B cell (primary cell): ENCODE data around the gene ATP1B2. TPM values are rescaled to one million over a fixed set of nuclear protein-coding genes. Genes with fewer than 3 reads are reported as not detected.
A peak's percentile ranks its signal among the peaks of the same experiment; 100 is the strongest.

ENCODE experiments used
- ATAC-seq: fragments of 200-7000 bp; cut with Tn5 transposase; one replicate; pipeline ENCODE4 v1.10.0; 2021; ENCODE audit warnings: low read depth, mild to moderate bottlenecking, moderate number of reproducible peaks, moderate library complexity
- CTCF ChIA-PET: fragments of 350-600 bp; sonication (Branson Sonifier 250); formaldehyde crosslinking; loops from one replicate; lab custom pipeline; 2021; ENCODE audit warnings: antibody characterized with exemption, inconsistent platforms; lab: Charles Lee
- POLR2A ChIA-PET: fragments of 350-600 bp; sonication (Branson Sonifier 250); formaldehyde crosslinking; loops from one replicate; lab custom pipeline; 2021; ENCODE audit warnings: antibody characterized with exemption; lab: Charles Lee
- DNase-seq: peaks from one replicate; pipeline ENCODE4 v3.0.0; 2013
- H2AFZ ChIP-seq: 2 replicates; pipeline ENCODE4 v1.6.1; 2012; ENCODE audit warnings: mild to moderate bottlenecking, low read depth, low read length; ENCODE audit not compliant: insufficient read depth, poor library complexity, severe bottlenecking
- H3K27ac ChIP-seq, 2 donors: 1 replicate in 1 of 2; 2 replicates in 1 of 2; pipeline ENCODE4 v1.5.1; 2012 to 2013; ENCODE audit warnings: low read length in 2 of 2, mild to moderate bottlenecking in 2 of 2, moderate library complexity in 1 of 2
- H3K27me3 ChIP-seq, 4 experiments: fragments of 200-600 bp in 1 of 4; sonication (generic) in 1 of 4; replicated peaks in 1 of 4; 1 replicate in 2 of 4; 2 replicates in 2 of 4; pipeline versions ENCODE4 v1.6.1 to v1.7.0; 2013 to 2016; ENCODE audit warnings: low read length in 3 of 4, mild to moderate bottlenecking in 2 of 4, mixed read lengths in 1 of 4, moderate library complexity in 1 of 4; ENCODE audit not compliant: insufficient read depth in 4 of 4, control insufficient read depth in 3 of 4; ENCODE audit errors: control extremely low read depth in 1 of 4
- H3K36me3 ChIP-seq, 2 experiments: replicated peaks in 1 of 2; 1 replicate in 1 of 2; 2 replicates in 1 of 2; pipeline versions ENCODE4 v1.6.1 to v1.7.1; 2013; ENCODE audit warnings: low read length in 1 of 2; ENCODE audit not compliant: insufficient read depth in 2 of 2, control insufficient read depth in 1 of 2; ENCODE audit errors: control extremely low read depth in 1 of 2, extremely low read depth in 1 of 2
- H3K4me1 ChIP-seq, 2 donors: fragments of 200-600 bp in 1 of 2; sonication (generic) in 1 of 2; 1 replicate in 1 of 2; 2 replicates in 1 of 2; pipeline versions ENCODE4 v1.5.1 to v1.6.1; 2013 to 2017; ENCODE audit warnings: low read length in 2 of 2; ENCODE audit not compliant: control insufficient read depth in 2 of 2, insufficient read depth in 2 of 2
- H3K4me2 ChIP-seq: replicated peaks from 2 replicates; pipeline ENCODE3; 2012; ENCODE audit warnings: mild to moderate bottlenecking, low read depth, low read length; ENCODE audit not compliant: poor library complexity, severe bottlenecking
- H3K4me3 ChIP-seq, 5 experiments: fragments of 200-600 bp in 1 of 5; sonication (generic) in 1 of 5; 1 replicate in 3 of 5; 2 replicates in 2 of 5; pipeline versions ENCODE4 v1.5.1 to v1.7.0; 2011 to 2016; ENCODE audit warnings: low read length in 4 of 5, mild to moderate bottlenecking in 4 of 5, low read depth in 2 of 5, control low read depth in 1 of 5, moderate library complexity in 1 of 5; ENCODE audit not compliant: insufficient read depth in 1 of 5; ENCODE audit errors: control extremely low read depth in 1 of 5, extremely low read depth in 1 of 5
- H3K79me2 ChIP-seq: fragments of 200-600 bp; sonication (generic); one replicate; pipeline ENCODE4 v1.6.0; 2016; ENCODE audit warnings: low read length; ENCODE audit not compliant: control insufficient read depth, insufficient read depth
- H3K9ac ChIP-seq: fragments of 200-600 bp; sonication (generic); 2 replicates; pipeline ENCODE4 v1.6.1; 2017; ENCODE audit warnings: mild to moderate bottlenecking, low read length, moderate library complexity
- H3K9me3 ChIP-seq, 3 donors: one replicate each; pipeline versions ENCODE4 v1.6.1 to v1.7.1; 2013; ENCODE audit warnings: low read length in 2 of 3; ENCODE audit not compliant: control insufficient read depth in 2 of 3, insufficient read depth in 1 of 3; ENCODE audit errors: control extremely low read depth in 1 of 3
- H4K20me1 ChIP-seq: 2 replicates; pipeline ENCODE4 v1.6.0; 2012; ENCODE audit warnings: mild to moderate bottlenecking, low read length; ENCODE audit not compliant: insufficient read depth, control insufficient read depth, poor library complexity, severe bottlenecking
- H3K27ac Mint-ChIP-seq: one replicate; pipeline ENCODE4 v1.8.0; 2021; ENCODE audit warnings: mixed read lengths
- H3K27me3 Mint-ChIP-seq: one replicate; pipeline ENCODE4 v1.8.0; 2021; ENCODE audit warnings: mixed read lengths
- H3K4me1 Mint-ChIP-seq: one replicate; pipeline ENCODE4 v1.8.0; 2021; ENCODE audit warnings: mixed read lengths
- H3K4me3 Mint-ChIP-seq: one replicate; pipeline ENCODE4 v1.8.0; 2021; ENCODE audit warnings: mixed read lengths
- H3K9me3 Mint-ChIP-seq: one replicate; pipeline ENCODE4 v1.8.0; 2022; ENCODE audit warnings: mixed read lengths; ENCODE audit not compliant: insufficient read depth
- EZH2 ChIP-seq: IDR thresholded peaks from 2 replicates; pipeline ENCODE4 v1.6.1; 2012; ENCODE audit warnings: borderline replicate concordance, low read depth, mild to moderate bottlenecking, moderate library complexity, low read length; ENCODE audit not compliant: insufficient read depth, poor library complexity, severe bottlenecking
- WGBS: methylation state at CpG from one replicate; pipeline ENCODE4 v1.1.5; 2013; ENCODE audit warnings: missing lambda C conversion rate; ENCODE audit not compliant: insufficient coverage; 5-methylcytosine and 5-hydroxymethylcytosine counted together
- intact Hi-C: fragments of 100-400 bp; cut with micrococcal nuclease; formaldehyde crosslinking; loops from one replicate; pipeline ENCODE4 v1.10.0; 2022
- polyA plus RNA-seq: library from polyadenylated mRNA; depleted of rRNA; stranded (reverse); fragments of >200 nt; gene quantifications from 2 replicates; pipeline ENCODE4 v1.2.3, GENCODE V29; 2012
- total RNA-seq, 2 donors: library from RNA; stranded (reverse); fragments of 120-200 nt in 1 of 2; gene quantifications; 1 replicate in 1 of 2; 2 replicates in 1 of 2; pipeline versions ENCODE4 v1.2.3 to v1.2.4, GENCODE V29; 2013 to 2022
- TF ChIP-seq, protein P1 (sequence below): fragments of 200-600 bp; IDR thresholded peaks from one replicate; pipeline ENCODE4 v1.8.0; 2022; ENCODE audit warnings: antibody characterized with exemption, mild to moderate bottlenecking

ATP1B2 gene
- total and polyA plus RNA-seq, 2 donors (not counting 1 experiment from before 2014, with no cell fraction given): 0.39 TPM; not detected in 1

DNA sequence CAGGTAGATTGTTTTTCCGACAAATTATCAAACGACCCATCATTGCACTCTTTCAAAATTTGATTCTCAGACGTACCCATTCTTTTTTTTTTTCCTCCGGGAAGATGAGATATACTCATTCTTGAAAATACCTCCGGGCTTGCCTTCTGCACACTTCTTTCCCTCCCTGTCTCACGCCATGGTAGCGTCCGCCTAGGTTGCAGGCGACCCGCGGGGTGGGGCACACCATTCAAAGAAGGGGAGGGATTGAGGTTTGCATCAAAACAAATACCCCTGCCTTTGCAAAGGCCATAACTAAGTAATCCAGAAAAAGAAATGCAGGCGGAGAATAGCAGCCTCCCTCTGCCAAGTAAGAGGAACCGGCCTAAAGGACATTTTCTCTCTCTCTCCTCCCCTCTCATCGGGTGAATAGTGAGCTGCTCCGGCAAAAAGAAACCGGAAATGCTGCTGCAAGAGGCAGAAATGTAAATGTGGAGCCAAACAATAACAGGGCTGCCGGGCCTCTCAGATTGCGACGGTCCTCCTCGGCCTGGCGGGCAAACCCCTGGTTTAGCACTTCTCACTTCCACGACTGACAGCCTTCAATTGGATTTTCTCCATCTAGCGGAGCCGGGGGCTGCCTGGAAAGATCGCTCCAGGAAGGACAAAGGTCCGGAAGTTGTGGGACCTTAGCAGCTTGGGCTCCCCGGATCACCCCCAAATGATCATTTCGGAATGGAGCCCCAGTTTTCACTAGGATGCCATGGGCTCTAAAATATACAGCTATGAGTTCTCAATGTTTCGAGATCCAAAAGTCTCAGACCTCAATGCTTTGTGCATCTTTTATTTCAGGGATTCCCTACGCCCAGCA is 35.7 kb downstream of the ATP1B2 start:
- peak overlapping the region; percentile 75 for H2AFZ ChIP-seq
- peak overlapping the region; percentile 97 for H3K9ac ChIP-seq
- POLR2A ChIA-PET: interaction anchor here (0.5 to 3.6 kb wide), 33 partner anchors 11 to 663 kb away, joined by 3 to 35 read pairs (median 5); partner anchors contain the start of genes ATP1B2, CTC1, FXR2 and KDM6B
- Mint-ChIP-seq H3K27ac (peak overlapping the region; percentile 100), H3K27me3 (no peaks in the 10 kb centered on the region), H3K4me3 (peak overlapping the region; percentile 98), H3K4me1 (peaks cover 37% of the 10 kb centered on the region), H3K9me3 (no peaks in the 10 kb centered on the region)
- under 1% methylated on average over 21 of the region's 30 CpGs for WGBS
- peaks cover 22 to 32% of the 10 kb centered on the region in 2 donors for H3K4me1 ChIP-seq
- CTCF ChIA-PET: interaction anchor here (0.6 to 5.2 kb wide), 25 partner anchors 11 to 1167 kb away, joined by 3 to 35 read pairs (median 5); partner anchors contain the start of genes ATP1B2, CD68, CTC1 and FXR2
- no peak for TF ChIP-seq EZH2
- TF ChIP-seq, protein P1, sequence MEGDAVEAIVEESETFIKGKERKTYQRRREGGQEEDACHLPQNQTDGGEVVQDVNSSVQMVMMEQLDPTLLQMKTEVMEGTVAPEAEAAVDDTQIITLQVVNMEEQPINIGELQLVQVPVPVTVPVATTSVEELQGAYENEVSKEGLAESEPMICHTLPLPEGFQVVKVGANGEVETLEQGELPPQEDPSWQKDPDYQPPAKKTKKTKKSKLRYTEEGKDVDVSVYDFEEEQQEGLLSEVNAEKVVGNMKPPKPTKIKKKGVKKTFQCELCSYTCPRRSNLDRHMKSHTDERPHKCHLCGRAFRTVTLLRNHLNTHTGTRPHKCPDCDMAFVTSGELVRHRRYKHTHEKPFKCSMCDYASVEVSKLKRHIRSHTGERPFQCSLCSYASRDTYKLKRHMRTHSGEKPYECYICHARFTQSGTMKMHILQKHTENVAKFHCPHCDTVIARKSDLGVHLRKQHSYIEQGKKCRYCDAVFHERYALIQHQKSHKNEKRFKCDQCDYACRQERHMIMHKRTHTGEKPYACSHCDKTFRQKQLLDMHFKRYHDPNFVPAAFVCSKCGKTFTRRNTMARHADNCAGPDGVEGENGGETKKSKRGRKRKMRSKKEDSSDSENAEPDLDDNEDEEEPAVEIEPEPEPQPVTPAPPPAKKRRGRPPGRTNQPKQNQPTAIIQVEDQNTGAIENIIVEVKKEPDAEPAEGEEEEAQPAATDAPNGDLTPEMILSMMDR: no peak
- DNase-seq: peak; percentile 97
- ATAC-seq: peak; percentile 55
- intact Hi-C loops: loop anchor here (1.0 to 5.0 kb wide), 15 partner anchors 36 to 1034 kb away; partner anchors contain the start of genes ATP1B2, C17orf100, CTC1 and CTDNEP1
- H3K36me3 ChIP-seq: peaks cover 0 to 8% of the 10 kb centered on the region in 2 experiments
- H3K9me3 ChIP-seq: no peaks in the 10 kb centered on the region
- no peaks in the 10 kb centered on the region for H3K27me3 ChIP-seq
- peaks cover 65% of the 10 kb centered on the region for H3K79me2 ChIP-seq
- H3K4me3 ChIP-seq: peak overlapping the region; percentile 68 to 100 (median 100)
- peak overlapping the region; percentile 84 for H3K4me2 ChIP-seq
- peak overlapping the region; percentile 94 to 99 for H3K27ac ChIP-seq
- no peaks in the 10 kb centered on the region for H4K20me1 ChIP-seq
